Activated gamma-delta T cell treated with Interleukin-2 at 50 U/mL for 16 hours (primary cell): ENCODE data around the gene DNMT3A.
A peak's percentile ranks its signal among the peaks of the same experiment; 100 is the strongest.
"Not testable (repeated sequence)": the region's sequence is repeated elsewhere in the genome, so short reads cannot be mapped to it uniquely, and the experiment has no call there.

Source experiments
- DNase-seq: peaks from one replicate; pipeline ENCODE4 v3.0.0-alpha.2; 2020

Gene DNMT3A

DNA sequence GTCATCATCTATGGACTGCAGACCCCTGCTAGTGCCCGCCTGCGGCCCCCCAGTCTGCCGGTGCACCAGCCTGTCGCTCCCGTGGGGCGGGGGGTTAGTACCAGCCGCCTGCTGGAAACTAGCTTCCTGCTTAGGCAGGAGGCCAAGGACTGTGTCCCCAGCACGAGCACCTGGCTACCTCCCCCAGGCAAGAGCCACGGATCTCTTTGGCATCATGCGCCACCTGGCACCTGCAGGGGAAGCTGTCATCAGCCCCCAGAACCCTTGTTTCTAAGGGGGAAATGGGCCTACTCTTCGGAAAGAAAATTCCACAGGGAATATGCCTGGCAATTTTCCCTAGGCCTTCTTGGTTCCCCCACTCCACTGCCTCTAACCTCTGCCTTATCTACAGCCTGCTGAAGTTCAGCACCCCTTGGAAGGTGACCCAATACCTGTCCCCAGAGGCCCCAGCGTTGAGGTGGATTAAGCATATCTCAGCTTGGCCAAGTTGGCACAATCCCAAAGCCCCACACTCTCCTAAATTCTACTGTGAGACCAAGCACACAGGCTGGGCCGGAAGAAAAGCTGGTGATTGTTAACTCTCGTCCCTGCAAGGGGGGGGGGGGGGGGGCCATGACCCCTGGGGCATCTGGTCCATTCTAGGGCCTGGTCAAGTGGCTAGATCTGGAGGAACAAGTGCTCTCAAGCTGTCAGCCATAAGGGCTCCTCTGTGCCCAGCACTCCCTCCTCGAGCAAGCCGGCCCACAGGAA is 111.4 kb downstream of the DNMT3A start:
- DNase-seq: no peak

DNA sequence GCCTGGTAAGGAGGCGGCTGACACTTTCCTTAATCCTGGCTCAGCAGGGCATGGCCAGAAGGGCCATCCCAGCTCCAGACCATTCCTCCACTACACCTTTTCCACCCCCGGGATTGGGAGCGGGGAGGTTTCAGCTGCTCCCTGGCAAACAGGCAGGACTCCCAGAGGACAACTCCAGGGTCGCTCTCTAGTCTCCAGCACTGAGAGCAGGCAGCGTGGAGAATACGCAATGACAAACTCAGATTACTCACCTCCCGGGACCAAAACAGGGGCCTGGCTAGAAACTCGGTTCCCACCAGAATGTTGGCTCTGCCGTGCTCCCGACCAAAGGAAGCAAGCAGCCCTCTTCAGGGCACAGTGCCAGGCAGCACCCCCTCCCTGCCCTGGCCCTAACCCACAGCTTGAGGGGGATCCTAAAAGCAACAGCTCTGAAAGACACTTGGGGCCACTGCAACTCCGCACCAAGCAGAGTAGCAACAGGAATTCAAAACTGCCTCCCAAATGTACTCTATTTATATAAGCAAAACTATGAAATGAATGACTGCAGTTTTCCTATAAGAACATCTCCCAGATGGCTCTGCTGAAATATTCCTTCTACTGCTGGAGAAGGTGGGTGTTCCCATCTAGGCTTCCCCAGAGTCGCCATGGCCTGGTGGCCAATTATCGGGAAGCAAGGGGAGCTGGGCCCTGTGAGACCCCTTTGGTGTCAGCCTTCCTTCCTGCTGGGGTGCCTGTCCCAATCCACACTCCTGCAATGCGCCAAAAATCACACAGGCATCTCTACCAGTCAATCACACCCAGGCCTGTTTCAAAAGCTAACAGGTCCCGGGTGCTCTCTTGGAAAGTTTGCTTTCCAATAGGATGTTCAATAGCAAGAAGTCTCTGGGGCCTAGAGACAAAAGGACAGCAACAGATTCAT is 112.2 kb downstream of the DNMT3A start:
- no peak for DNase-seq

DNA sequence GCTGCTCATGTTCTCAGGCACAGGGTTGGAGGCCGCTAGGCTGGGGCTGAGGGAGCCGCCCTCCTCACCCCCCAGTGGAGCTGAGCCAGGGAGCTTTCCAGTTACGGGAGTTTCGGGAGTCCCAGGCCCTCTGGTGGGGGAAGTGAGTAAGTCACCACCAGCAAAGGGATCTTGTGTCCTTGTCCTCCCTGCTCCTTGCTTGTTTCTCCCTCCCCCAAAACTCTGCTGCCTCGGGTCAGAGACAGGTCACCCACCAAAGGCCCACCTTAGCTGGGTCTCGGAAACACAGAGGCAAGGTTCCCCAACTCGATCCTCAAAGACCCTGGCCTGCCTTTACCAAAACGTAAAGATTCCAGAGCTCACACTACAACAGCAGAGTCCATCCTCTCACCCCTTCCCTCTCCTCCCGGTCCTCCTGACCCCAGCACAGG is 112.9 kb downstream of the DNMT3A start:
- peak; percentile 25 for DNase-seq

DNA sequence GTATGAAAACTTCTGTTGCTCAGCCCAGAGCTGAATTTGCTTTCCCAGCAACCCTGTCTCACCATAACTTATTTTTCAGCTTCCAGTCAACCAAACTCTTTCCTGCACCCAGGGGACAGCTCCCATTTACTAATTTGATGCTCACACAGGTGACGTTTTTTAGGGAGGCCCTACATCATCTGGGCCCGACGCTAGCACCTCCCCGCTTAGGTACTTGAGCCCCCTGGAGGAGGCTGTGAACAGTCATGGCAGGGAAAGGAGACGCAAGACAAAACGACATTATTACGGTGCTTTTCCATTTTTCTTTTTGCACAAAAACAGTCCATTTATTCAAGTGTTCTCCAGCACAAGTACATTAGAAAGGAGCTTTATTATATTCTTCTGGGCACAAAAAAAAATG is 114.1 kb downstream of the DNMT3A start:
- no peak for DNase-seq

DNA sequence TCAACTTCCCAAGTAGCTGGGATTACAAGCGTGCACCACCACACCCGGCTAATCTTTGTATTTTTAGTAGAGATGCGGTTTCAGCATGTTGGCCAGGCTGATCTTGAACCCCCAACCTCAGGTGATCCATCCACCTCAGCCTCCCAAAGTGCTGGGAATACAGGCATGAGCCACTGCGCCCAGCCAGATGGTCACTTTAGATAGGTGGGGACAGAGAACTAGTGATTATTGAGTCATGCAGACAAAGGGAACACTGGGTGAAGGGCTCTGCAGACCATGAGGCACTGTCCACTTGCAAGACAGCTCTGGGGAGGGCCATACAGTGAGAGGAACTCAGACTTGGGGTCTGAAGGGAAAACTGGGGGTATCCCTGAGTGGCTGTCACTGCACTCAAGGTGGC is 114.9 kb downstream of the DNMT3A start:
- no peak for DNase-seq

DNA sequence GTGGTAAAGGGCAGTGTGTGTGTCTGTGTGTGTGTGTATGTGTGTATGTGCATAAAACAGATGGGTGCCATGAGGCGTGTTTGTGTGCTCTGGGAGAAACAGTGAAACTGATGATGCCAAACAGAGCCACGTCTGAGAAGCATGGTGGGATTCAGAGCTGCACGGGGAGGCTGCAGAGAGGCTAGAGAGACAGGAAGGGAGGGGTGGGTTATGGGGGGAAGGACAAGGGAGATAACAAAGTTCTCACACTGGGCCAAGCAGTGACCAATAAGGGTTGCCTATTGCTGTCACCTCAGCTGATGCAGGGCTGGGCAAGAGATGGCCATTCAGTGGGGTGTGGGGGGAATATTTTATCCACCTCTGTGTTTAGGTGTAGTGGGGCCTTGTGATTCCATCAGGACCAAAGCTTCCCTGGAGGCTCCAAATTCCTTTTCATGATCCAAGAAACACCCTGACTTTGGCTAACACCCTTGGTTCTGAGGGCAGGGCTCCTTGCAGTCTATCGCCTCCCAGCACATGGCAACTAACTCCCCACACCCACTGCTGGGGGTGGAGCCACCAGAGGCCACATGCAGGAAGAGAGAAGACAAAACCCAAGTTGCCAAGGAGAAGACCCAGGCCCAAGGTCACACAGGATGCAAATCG is 119.1 kb downstream of the DNMT3A start:
- DNase-seq: no peak

DNA sequence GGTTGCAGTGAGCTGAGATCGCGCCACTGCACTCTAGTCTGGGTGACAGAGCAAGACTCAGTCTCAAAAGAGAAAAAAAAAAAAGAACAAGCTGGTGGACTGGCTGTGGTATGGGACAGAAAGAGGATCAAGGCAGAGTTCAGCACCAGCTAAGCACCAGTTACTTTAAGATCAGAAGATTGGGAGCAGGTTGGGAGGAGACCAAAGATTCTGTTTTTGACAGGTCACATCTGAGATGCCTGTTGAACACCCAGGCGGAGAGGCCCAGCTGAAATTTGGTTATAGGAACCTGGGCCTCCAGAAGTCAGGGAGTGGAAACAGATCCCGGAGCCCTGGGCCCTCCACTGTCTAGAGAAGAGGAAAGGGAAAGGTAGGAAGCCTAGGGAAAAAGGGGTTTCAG is 120.1 kb downstream of the DNMT3A start:
- DNase-seq: no peak

DNA sequence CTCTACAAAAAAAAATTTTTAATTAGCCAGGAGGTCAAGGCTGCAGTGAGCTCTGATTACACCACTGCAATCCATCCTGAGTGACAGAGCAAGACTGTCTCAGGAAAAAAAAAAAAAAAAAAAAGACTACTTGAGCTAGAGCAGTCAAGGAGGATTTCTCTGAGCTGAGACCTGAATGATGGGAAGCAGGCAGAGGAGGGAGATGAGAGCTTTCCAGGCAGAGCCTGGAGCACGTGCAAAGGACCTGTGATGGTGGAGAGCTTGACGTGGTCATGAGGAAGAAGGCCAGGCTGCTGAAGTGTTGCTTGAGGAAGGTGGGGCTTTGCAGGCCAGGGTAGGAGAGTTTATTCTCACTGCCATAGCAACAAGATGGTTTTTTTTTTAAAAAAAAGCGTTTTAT is 121.4 kb downstream of the DNMT3A start:
- no peak for DNase-seq

DNA sequence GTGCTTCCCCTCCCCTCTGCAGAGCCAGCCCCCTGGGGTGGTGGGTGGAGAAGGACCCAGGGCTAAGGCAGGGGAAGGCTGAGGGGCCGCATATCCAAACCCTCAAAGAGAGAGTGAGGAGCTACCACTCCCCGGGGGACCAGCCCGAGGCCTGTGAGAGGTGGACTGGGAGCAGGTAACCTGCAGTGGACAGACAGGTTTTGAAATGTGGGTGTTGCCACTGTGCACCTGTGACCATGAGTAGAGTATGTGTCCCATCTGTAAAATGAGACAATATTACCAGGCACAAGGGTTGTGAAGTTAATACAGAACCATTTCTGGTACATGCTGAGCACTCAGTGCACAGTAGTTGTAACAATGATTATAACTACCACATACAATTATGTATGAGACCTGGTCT is 122.1 kb downstream of the DNMT3A start:
- no peak for DNase-seq

DNA sequence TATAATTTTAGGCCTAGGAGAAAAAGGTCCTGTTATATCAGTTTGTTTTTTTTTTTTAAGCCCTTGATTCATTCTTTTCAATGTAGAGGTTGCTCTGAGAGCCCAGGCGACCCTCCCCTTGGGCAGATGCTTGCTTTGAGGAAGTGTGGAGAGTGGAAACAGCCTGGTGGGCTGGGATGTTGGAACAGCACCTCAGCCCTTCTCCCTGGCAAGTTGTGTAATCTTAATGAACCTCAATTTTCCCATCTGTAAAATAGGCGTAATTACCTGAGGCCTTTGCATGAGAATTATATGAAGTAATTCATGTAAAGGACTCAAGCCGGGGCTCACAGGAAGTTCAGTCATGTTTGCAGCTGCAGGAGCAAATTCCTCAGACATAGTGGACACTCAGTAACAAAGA is 123.6 kb downstream of the DNMT3A start:
- no peak for DNase-seq

DNA sequence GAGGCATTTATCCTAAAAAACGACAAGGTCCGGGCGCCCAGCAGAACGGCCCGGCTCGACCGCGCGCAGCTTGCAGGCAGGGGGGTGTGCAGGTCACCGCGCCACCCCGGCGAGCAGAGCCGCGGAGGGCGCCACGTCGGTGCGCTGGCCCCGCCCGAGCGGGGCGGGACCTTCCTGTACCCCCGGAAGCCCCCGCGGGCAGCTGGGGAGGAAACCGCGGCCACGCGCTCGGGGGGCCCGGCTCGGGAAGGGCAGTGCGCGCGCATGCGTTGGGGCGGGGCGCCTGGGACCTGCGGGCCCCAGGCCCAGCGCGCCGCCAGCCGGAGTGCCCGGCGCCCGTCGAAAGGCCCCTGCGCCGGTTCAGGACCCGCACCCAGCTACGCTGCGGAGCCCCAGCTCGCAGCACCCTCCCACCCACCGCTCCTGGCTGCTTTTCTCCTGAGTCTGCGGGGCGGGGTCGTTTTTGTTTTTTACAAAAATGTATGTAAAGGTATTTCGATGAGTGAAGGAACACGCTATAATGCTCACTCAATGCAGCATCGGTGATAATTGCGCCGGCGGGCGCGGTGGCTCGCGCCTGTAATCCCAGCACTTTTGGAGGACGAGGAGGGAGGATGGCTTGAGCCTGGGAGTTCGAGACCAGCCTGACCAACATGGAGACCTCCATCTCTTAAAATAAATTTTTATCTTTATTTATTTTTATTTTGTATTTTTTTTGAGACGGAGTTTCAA is 125.6 kb downstream of the DNMT3A start:
- DNase-seq: peak; percentile 87

DNA sequence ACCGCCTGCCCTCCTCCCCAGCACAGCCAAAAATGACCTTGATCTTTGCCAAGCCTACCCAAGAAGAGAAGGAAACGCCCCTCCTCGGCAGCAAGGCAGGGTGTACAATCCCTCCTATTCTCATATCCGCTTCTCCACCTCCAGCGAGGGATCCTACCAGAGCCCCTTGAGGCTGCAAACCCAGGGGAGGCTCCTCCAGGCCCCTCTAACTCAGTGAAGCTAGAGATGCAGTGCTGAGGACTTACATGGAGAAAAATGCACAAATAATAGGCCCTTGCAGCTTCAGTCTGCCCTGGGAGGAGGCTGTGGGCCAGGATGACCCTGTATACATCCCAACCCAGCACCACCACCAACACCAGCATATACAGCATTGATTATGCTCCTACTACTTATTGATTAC is 126.5 kb downstream of the DNMT3A start:
- no peak for DNase-seq

DNA sequence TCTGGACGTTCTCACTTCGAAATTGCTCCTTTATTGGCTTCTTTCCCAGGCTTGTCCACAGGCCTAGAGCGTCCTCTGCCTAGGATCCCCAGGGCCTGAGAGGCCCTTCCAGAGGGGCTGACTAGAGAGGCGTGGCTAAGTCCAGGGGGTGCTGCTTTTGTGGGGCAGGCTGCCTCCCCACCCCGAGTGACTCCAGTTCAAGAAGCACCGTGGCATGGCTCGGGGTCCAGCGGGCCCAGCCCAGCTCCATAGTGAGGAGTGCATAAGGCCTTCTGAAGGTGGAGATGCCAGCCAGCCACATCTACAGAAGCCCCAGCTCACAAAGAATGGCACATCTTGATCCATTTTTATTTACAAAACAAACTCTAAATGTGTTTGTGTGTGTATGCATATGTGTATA is 128.5 kb downstream of the DNMT3A start:
- DNase-seq: no peak

DNA sequence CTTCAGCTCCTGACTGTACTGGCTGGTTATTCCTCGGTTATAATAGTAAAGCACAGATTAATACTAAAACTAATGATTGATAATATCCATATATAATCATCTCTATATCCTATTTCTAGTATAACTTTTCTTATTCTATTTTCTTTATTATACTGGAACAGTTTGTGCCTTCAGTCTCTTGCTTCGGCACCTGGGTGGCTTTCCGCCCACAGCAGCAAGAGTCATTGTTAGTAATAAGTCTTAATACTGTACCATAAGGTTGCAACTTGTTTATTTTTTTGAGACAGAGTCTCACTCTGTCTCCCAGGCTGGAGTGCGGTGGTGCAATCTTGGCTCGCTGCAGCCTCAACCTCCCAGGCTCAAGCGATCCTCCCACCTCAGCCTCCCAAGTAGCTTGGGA is 130.8 kb downstream of the DNMT3A start:
- DNase-seq: not testable (repeated sequence)

DNA sequence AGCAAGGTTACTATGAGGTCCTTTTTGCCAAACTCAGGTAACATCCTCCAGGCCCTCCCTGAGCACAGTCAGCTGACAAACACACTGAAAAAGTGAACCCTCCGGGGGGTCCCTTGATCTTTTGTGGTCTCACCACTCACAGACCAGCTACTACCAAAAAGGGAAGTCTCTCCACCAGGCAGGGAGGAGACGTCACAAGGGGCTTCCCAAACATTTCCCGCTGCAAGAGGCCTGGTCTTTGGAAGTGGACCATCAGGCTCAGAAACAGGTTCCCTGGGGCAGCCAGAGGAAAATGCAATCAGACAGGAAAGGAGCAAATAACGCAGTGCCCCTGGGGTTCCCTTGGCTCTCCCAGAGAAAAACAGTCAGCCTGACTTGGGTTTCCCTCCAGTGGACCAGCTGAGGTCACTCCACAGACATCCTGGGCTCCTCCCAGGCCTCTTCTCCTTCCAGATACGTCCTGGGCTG is 134.6 kb downstream of the DNMT3A start:
- no peak for DNase-seq

DNA sequence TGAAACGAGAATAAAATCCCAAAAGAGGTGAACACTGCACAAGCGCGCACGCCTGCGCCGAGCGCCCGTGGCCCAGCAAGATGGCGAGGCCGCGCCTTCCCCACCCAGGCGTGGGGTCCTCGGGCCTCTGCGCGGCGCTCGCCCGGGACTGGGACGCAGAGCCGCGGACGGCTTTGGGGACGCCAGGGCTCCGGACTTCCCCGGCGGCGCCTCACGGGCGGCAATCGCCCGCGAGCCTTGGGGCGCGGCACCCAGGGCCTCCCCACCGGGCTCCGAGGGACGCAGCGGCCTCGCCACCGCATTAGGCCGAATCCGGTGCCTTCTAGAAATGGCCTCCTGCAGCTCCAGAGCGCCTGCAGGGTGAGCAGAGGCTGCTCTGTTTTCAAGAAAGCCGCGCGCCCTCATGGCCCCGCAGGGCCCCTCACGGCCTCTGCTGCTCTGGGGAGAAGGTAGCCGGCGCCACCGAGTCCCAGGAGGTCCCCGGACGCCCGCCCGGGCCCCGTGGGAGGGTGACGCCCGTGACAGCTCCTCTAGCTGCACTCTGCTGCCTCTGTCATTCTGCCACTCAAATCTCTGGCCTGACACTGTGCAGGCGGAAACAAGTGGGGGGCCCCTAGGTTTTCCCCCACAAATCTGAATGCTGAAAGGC is 137.4 kb downstream of the DNMT3A start:
- DNase-seq: no peak

DNA sequence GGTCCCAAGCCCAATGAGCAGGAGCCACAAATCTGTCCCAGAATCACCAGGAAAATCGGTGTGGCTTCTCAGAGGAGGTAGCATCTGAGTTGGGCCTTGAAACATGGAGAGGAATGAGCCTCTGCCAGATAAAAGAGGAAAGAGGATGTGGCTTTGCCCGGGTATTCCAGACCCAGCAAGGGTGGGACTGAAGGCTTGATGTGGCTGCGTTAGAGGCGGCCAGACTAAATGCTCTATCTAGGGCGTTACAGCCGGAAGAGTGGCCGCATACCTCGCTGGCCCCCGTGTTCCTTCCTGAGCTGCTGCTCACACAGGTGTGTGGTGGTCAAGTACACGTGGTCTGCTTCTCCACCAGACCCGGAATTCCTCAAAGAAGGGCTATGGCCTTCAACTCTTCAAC is 139.4 kb downstream of the DNMT3A start:
- DNase-seq: no peak

DNA sequence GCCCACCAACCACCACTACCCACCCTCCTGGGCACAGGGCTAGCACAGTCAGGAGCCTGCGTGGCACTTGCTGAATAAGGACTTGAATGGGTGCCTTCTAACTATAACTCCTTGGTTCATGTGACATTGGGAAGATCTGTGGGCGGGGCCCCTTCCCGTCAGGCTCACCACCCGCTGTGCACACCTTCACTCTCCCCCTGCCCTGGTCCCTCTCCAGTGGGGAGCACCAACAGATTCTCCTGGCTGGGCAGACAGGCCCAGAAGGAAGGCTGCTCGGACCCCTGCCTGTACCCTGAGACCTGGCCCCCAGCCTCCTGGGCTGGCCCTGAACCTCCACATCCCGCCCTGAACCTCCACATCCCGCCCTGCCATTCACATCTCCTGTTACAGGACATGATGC is 139.9 kb downstream of the DNMT3A start:
- no peak for DNase-seq

DNA sequence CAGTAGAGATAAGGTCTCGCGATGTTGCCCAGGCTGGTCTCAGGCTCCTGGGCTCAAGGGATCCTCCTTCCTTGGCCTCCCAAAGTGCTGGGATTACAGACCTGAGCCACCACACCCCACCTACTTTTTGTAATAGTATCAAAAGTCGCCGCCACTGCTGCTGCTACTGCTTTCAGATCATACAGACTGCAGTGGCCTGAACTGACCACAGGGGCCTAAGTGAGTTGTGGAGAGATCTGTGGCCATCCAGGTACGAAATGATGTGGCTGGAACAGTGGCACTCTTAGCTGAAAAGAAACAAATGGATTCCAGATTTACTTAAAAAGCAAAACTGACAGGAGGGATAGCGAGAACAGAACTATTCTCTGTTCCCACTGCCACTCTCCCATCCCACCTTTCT is 140.5 kb downstream of the DNMT3A start:
- DNase-seq: no peak

DNA sequence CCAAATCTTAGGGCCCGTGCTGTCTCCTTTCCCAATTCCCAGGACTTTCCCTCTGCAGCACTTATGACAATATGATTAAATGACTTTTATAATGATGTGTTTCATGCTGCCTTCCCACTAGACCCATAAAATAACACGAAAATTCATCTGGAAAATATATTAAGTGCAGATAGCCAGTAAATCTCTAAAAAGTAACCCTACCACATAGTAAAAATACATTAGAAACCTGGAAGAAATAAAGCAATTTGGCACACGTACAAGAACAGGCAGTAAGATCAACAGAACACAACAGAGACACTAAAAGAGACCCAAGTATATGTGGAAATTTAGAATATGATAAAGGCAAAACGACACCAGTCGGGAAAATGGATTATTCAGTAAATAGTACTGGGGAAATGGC is 143.1 kb downstream of the DNMT3A start:
- no peak for DNase-seq

DNA sequence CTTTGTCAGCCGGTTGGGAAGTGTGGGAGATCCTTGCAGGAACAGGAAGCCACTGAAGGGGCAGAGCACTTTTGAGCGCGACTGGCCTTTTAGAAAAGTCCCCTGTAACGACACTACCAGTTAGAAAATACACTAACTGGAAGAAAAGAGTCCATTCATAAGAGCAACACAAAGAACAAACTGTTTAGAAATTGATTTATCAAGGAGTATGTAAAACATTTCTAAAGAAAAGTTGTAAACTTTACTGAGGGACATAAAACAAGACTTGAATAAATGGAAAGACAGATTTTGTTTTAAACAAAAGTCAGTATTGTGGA is 143.6 kb downstream of the DNMT3A start:
- DNase-seq: no peak
